DMS53 (cell line): ENCODE measurements around the gene INHBB.
"Not testable (repeated sequence)": the region's sequence is repeated elsewhere in the genome, so short reads cannot be mapped to it uniquely, and the experiment has no call there.

Experiments used
- DNase-seq: peaks from one replicate; lab custom pipeline; 2025; lab: John Stamatoyannopoulos, UW

INHBB gene

GRCh38 chr2:120382541-120383144 lies 36.7 kb downstream of the INHBB start:
- peak; percentile 34 for DNase-seq

GRCh38 chr2:120383191-120383590 lies 37.3 kb downstream of the INHBB start:
- peak; percentile 16 for DNase-seq

DNA sequence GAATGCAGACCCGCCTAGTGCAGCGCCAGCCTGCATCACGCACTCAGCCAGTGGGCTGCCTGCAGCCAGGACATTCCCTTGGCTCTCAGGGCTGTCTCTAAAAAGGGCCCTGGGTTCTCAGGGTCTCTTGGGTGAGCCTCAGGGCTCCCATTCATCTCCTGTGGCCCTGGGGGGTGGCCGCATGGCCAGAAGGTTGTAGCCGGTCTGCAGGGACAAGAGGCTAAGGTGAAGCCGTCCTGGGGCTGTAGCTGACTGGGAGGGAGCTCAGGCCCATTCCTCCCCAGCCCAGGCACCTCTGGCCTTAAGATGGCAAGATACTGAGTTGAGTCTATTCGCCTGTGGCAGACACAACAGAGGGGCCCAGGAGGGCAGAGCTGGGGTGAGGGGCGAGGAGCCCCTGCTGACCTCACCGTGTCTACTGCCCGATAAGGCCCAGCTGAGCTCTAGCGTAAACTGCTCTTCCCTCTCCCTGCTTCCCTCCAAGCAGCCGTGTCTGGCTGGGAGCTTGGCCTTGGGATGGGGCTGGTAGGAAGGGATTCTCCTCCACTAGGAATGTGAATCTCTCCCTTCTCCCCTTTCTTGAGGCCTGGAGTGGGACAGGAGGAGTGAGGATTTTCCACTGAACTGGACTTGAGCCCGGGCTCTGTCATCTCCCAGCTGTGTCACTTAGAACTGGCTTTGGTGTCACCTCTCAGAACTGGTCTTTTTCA lies 37.9 kb downstream of the INHBB start:
- DNase-seq = no peak

GRCh38 chr2:120384486-120385354 lies 38.8 kb downstream of the INHBB start:
- DNase-seq = peak; percentile 61

DNA sequence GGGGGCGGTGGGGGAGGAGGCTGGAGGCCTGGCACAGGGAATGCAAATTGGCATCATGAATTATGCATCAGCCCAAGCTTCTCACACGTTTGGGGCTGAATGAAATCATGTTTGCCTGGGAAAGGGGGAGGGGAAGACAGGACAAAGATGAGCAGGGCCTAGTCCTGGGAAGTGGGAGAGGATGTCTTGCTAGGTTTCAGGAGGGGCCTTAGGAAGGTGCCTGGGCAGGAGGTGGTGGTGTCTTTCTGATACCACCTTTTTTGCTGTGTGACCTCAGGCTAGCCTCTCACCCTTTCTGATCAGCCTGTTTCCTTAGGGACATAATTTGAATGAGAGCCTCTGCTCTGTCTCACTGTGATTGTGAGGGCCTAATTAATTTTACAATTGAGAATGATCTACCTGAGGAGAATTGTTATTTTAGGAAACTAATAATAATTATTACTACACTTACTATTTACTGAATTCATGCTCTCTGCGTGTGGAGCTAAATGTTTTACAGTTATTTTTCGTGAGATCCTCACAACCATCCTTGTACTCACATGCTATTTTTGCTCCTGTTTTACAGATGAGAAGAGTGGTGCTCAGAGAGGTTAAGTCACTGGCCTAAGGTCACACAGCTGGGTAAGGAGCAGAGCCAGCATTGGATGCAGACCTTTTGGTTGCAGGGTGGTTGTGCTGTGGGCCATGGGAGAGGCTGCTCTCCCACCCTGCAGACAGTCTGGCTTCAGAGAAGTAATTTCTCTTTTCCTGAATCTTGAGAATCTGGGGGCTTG lies 39.6 kb downstream of the INHBB start:
- DNase-seq = peak; percentile 44

GRCh38 chr2:120388222-120389035 lies 42.5 kb downstream of the INHBB start:
- no peak for DNase-seq

DNA sequence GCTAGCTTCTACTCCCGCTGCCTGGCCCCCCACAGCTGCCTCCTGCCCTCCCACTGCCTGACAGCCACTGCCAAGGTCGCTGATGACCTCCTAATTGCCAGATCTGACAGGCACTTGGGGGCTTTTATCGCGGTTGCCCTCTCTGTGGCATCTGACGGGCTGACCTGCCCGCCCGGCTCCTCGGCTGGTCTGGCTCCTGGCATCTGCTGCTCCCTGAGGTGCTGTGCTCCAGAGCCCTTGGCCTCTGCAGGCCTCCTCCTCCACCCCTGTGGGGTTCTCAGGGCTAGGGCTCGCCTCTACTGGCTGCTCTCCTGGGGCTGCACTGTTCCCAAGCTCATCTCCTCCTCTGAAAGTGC lies 43.1 kb downstream of the INHBB start:
- no peak for DNase-seq

DNA sequence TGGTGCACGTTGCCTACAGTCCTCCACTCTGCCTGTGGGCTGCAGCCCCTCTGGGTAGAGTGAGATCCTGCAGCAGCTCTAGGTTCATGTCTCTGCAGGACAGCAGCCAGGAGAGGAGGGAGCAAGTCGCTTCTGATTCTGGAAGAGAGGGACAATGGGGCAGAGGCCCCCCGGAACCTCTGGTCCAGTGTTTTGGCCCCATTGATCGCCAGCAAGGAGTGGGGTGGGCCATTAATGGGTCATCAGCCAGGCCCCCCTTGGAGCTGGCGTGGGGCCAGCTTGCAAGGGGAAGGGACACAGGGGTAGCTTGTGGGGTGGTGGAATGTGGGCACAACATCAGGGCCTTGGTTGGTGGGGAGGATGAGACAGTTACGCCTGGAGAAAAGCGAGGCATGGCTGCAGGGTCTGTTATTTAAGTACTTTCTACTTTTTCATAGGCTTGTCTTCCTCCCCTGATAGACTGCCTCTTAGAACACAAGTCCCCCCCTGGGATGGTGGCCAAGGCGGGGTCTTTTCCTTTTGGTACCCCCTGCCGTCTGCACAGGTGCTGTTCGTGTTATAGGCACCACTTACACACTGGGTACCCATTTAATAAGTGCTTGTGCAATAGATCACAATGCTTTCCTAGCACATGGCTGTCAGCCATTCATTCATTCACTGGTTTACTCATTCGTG lies 44.6 kb downstream of the INHBB start:
- no peak for DNase-seq

- not testable (repeated sequence) for DNase-seq
These were observed 45.4 kb downstream of the INHBB start for GRCh38 chr2:120391382-120391781.

DNA sequence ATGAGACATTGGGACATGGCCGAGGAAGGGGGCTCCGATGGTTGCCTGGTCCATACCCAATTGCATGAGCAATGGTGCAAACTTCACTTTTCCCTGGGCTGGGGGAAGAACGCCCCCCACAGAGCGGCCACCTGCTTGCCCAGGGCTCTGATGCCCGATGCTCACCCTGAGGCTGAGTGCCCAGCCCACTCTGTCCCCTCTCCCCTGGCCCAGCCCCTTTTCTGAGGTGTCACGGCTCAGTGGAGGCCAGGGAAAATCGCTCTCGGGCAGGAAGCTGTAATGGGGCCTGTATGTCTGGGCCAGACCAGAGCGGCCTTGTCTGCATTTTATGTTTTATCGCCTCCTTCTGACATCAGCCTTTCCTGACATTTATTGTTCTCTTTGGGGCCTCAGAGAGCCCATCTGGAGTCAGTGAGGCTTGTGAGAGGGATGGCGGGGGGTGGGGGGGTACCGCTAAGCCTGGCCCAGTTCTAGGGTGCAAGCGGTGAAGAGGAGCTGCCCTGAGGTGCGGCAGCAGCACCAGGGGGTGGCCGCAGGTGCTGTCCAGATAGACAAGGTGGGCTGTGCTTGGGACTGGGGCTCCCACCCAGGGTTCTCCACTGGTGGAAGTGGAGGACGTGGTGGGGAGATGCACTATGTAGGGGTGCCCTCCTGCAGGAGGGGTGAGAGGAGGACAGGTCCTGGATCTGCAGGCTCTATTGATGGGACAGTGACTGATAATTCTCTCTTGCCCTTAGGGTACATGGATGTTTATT lies 46.2 kb downstream of the INHBB start:
- DNase-seq = no peak

- DNase-seq = no peak
These were observed 47.0 kb downstream of the INHBB start for GRCh38 chr2:120392923-120393322.

GRCh38 chr2:120393456-120393855 lies 47.5 kb downstream of the INHBB start:
- DNase-seq = no peak

- no peak for DNase-seq
These were observed 48.8 kb downstream of the INHBB start for GRCh38 chr2:120394764-120395163.

DNA sequence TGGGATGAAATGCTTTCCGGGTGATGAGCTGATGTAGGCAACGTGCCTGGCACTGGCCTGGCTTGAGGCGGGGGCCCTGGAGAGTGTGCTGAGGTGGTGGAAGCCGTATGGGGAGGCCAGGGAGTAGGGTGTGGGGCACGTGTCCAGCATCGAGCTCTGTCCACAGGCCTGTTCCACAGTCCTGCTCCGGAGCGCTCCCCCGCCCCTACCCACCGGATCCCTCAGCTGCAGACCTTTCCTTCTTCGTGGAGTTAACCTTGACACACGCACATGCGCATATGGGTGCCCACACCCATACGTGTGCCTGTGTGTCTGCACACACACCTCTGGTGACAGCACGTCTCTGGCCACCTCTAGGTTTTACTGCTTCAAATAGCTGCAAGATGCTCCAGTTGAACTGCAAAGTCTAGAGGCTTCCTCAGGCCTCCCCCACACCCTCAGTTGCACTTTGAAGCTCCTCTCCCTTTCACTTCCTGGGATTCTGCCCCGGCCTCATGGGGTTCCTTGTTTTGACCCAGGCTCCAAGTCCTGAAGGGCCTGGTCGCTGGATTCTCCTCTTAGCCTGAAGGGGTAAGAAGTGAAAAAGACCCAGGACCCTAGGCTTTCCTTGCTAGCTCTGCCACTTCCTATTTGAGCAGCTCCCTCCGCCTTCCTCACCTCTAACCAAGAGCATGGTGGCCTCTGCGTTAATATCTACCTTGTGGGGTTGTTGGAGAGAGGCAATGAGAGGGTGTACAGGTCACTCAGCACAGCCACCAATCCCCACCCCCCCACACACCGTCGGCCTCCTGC lies 49.5 kb downstream of the INHBB start:
- DNase-seq = no peak

- DNase-seq = peak; percentile 93
These were observed 50.3 kb downstream of the INHBB start for GRCh38 chr2:120396013-120396860.

DNA sequence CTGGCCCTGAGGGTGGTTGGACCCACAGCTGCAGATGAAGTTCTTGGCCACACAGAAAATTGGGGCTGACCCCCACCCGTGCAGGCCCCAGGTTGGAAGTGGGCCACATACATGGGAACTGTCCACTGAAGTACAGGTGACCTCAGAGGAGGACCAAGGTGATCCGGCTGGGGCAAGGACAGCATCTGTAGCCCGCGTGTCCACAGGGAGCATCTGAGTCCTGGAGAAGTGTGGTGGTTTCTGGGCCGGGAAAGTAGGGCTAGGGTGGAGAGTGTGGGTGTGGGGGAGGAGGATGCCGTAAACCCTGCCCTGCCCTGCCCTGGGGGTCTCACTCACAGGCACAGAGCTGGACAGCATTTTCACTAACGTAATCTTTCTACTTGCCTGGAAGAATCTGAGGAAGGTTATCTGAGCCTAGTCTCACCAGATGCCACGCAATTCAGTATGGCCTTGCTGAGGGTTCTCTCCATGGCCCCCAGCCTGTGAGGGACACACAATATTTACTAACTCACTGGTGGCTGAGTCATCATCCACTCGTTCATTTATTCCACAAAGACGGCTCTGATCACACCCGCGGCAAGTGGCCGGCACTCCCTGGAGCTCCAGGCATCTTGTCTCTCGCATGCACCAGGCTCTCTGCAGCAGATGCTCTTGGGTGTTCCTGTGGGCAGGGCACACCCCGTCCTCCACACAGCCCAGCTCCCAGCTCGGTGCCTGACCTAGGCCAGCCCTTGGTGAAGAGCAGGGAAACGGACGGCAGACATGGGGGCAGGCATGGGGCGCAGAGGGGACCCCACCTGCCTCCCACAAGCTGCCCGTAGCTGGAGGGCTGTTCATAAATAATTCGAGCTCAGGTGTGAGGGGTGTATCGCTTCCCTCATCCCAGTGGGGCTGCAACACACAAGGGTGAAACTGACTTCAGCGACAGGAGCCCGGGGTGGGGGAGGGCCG lies 51.2 kb downstream of the INHBB start:
- peak; percentile 96 for DNase-seq
